ENCODE measurements around the gene MAST3.
"Not testable (repeated sequence)": the region's sequence is repeated elsewhere in the genome, so short reads cannot be mapped to it uniquely, and the experiment has no call there.

The MAST3 gene

DNA sequence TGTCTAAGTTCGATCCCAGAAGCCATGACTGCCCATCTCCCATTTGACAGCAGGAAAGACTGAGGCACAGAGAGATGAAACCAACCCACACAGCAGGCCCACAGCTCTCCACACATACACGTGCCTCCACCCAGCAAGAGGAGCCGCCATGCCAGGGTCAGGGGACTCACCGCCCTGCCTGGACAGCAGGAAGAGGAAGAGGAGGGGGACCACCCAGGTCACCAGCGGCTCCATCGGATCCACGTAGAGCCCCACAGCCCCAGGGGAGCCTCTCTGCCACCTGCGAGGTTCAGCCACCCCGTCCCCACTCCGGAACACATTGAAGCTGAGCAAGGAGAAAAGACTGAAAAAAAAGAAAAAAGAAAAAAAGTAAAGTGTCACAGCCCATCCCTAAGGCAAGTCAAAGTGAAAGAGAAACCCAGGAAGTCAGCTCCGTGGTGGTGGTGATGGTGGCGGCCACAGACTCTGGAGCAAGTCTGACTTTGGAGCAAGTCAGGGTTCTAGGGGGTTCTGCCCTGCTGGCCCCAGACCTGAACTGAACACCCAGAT, 10.9 kb upstream of the MAST3 start, which contains the start of gene IL12RB1:
TSS of gene IL12RB1 (minus strand) at position 345 of the 549 bp plus-strand sequence. CDS start at position 234, 111 bp downstream.
- in situ Hi-C loops (cut with HindIII; ENCODE audit: low sequenced_read_pairs), result no loop called here

GRCh38 chr19:18089096-18089541, 8.5 kb upstream of the MAST3 start:
- in situ Hi-C loops (cut with HindIII; ENCODE audit: low sequenced_read_pairs), result not testable (repeated sequence)

- in situ Hi-C loops (cut with HindIII; ENCODE audit: low sequenced_read_pairs), result no loop called here
Measured at GRCh38 chr19:18089726-18090125, 7.9 kb upstream of the MAST3 start.

GRCh38 chr19:18090545-18091216, 6.9 kb upstream of the MAST3 start:
- in situ Hi-C loops (cut with HindIII; ENCODE audit: low sequenced_read_pairs), result no loop called here

DNA sequence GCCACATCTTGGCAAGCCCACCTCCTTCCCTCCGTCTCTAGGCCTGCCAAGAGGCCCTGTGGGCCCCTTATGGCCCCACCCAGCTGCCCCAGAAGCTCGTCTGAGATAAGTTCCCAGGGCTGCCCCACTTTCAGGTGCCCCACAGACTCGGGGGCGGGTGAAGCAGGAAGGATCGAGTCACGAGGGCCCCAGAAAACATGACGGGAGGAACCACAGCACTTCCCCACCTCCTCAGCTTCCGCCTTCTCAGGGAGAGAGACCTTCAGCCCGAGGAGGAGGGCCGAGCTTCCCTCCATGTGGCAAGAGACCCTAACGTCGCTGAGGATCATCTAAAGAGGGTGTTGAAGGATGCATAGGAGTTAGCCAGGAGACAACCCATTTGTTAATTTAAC, 6.4 kb upstream of the MAST3 start:
- in situ Hi-C loops (cut with HindIII; ENCODE audit: low sequenced_read_pairs), result no loop called here

- in situ Hi-C loops (cut with HindIII; ENCODE audit: low sequenced_read_pairs), result no loop called here
Measured at GRCh38 chr19:18093439-18094161, 4.0 kb upstream of the MAST3 start.

DNA sequence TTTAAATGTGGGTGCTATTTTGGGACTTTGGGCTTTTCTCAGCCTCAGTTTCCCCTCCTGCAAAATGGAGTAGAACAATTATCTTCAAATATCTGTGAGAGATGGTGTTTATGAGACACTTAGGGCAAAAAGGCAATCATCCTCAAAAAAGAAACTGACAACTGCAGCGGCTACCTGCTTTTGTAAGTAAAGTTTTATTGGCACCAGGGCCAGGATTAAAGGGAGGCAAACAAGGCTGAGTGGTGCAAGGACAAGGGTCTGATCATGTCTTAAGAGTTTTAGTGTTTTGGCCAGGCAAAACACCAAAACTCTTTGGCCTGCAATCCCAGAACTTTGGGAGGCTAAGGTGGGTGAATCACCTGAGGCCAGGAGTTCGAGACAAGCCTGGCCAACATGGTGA, 1.3 kb upstream of the MAST3 start:
- in situ Hi-C loops (cut with HindIII; ENCODE audit: low sequenced_read_pairs), result no loop called here

DNA sequence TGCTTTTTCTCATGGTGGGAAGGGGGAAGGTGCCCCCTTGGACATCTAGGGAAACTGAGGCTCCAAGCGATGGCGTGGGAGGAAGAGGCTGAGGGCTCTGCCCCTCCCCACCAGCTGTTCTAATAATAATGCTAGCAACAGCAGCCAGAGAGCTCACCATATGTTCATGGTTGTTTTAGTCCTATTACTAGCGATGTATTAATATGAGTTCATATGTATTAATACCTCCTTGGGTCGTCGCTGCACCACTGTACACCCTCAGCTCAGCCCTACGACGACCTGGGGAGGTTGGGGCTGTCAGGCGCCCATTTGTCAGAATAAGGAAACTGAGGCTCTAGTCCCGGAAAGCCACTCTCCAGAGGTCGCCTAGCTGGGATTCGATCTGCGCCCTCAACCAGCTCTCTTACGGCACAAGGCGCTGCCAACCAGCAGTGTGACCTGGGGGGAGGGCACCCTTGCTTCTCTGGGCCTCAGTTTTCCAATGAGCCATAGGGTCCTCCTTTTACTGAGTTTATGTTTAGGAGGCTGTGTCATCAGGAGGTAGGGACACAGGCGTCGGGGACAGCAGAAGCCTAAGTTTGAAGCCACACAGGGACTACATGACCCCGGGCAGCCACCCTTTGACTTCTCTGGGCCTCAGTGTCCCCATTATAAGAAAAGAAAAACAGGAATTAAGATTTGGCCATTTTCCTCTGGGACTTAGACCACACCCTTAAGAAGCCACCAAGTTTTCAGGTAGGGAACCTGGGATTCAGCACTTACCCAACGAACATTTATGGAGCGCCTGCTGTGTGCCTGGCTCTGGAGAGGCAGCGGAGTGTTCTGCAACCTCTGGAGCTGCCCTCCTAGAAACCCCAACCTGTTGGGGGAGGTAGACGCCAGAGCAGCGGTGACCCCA, 664 bp downstream of the MAST3 start:
- in situ Hi-C loops (cut with HindIII; ENCODE audit: low sequenced_read_pairs), result no loop called here

- in situ Hi-C loops (cut with HindIII; ENCODE audit: low sequenced_read_pairs), result no loop called here
Measured at GRCh38 chr19:18098891-18099622, 1.5 kb downstream of the MAST3 start.

DNA sequence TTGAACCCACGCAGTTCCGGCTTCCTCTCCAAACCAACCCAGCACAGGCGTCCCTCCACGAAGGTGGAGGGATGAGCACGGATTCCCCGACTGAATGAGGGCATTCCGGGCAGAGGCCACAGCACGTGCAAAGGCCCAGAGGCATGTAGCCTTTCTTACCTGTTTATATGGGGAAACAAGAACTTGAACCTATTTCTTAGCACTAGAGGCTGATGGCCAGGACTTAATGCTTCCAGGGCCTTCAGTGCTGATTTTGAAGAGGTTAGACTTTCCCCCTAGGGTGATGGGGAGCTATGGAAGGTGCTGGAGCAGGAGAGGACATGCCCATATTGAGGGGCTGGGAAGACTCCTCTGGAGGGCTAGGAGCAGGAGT, 2.0 kb downstream of the MAST3 start:
- in situ Hi-C loops (cut with HindIII; ENCODE audit: low sequenced_read_pairs), result no loop called here

DNA sequence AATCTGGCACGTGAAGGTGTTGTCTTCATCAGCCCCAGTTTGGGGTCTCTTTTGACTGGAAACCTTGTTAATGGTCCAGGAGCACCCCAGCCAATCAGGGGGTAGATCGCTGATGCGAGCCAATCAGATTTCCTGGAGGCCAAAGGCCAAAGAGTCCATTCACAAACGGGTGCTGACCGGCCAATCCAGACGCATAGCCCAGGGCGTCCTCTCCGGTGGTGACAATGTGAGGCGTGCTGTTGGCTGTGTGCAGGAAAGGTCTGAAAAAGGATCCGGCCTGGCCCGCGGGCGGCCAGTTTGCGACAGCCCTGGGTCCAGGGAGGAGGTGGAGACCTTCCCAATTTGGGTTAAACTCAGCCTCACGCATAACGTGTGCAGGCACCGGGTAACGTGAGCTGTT, 3.1 kb downstream of the MAST3 start:
- in situ Hi-C loops (cut with HindIII; ENCODE audit: low sequenced_read_pairs), result no loop called here

DNA sequence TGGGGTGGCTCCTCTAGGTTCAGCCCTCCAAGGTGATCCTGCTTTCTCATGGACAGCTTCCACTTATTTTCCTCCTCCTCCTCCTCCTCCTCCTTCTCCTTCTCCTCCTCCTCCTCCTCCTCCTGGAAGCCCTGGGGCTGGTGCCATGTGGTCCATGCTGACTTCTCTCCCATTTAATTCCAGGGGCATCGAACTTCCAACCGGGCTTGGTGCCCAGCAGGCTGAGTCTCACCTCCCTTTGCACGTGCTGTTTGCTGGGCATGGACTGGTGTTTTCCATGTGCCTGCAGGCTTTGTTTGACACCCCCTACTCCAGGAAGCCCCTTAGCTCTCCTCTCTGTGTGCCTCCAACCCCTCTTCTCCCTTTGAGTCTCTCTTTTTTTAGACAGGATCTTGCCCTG, 3.7 kb downstream of the MAST3 start:
- in situ Hi-C loops (cut with HindIII; ENCODE audit: low sequenced_read_pairs), result no loop called here

DNA sequence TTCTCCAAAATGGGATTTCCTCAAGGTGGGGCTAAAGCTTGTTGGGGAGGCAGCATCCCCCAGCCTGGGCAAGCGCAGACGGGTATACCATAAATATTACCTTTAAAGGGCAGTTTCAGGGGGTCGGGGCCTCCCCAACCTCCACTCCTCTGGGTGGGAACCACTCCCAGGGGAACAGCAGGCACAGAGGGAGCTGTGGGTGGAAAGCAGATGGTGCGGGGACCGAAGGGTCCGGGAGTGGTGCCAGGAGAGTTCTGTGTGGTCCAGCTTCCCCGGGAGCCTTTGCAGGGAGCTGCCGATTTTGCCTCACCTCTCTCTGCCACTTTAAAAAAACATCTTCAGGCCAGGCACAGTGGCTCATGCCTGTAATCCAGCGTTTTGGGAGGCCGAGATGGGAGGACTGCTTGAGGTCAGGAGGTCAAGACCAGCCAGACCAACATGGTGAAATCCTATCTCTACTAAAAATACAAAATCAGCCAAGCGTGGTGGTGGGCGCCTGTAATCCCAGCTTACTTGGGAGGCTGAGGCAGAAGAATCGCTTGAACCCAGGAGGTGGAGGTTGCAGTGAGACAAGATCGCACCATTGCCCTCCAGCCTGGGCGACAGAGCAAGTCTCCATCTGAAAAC, 5.5 kb downstream of the MAST3 start:
- in situ Hi-C loops (cut with HindIII; ENCODE audit: low sequenced_read_pairs), result no loop called here

- in situ Hi-C loops (cut with HindIII; ENCODE audit: low sequenced_read_pairs), result no loop called here
Measured at GRCh38 chr19:18104793-18105131, 7.2 kb downstream of the MAST3 start.

GRCh38 chr19:18105259-18105658, 7.7 kb downstream of the MAST3 start:
- in situ Hi-C loops (cut with HindIII; ENCODE audit: low sequenced_read_pairs), result not testable (repeated sequence)

- in situ Hi-C loops (cut with HindIII; ENCODE audit: low sequenced_read_pairs), result no loop called here
Measured at GRCh38 chr19:18107235-18107634, 9.7 kb downstream of the MAST3 start.

DNA sequence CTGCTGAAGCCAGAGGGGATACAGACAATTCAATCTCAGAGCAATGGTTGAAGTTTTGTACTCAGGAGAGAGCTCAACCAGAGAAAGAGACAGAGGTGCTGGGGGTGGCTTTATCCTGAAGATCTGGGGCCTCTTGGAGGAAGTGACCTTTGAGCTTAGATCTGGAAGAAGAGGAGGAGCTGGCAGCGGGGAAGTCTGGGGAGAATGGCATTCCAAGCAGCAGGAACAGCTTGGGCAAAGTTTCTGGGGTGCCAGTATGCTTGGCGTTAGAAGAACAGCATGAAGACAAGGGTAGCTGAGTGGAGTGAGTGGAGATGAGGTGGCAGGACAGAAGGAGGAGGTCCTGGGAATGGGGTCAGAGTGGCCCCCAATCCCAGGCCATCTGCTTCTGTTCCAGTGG, 11.3 kb downstream of the MAST3 start:
- in situ Hi-C loops (cut with HindIII; ENCODE audit: low sequenced_read_pairs), result no loop called here

- in situ Hi-C loops (cut with HindIII; ENCODE audit: low sequenced_read_pairs), result no loop called here
Measured at GRCh38 chr19:18109341-18109732, 11.8 kb downstream of the MAST3 start.

GRCh38 chr19:18109733-18110608, 12.4 kb downstream of the MAST3 start:
- in situ Hi-C loops (cut with HindIII; ENCODE audit: low sequenced_read_pairs), result no loop called here
